Spleen (tissue), 11 donors: Measurements from ENCODE around the gene JARID2. TPM values are rescaled to one million over a fixed set of nuclear protein-coding genes. Genes with fewer than 3 reads are reported as not detected.

ENCODE experiments used
- DNase-seq: peaks from one replicate; pipeline ENCODE4 v3.0.0-alpha.2; 2020
- H3K27ac ChIP-seq, 8 donors: fragments of 200-600 bp; sonication (generic) in 7 of 8; 1 replicate in 4 of 8; 2 replicates in 4 of 8; pipeline versions ENCODE4 v1.5.0 to v1.8.0; 2016 to 2021; ENCODE audit warnings: inconsistent platforms in 4 of 8, mild to moderate bottlenecking in 4 of 8, moderate library complexity in 1 of 8
- H3K27me3 ChIP-seq, 7 donors: fragments of 200-600 bp; sonication (generic) in 6 of 7; replicated peaks in 1 of 7; 1 replicate in 4 of 7; 2 replicates in 3 of 7; pipeline versions ENCODE4 v1.5.0 to v1.8.0; 2016 to 2021; ENCODE audit warnings: inconsistent platforms in 3 of 7, mild to moderate bottlenecking in 1 of 7
- H3K36me3 ChIP-seq, 6 donors: fragments of 200-600 bp; sonication (generic) in 5 of 6; 1 replicate in 4 of 6; 2 replicates in 2 of 6; pipeline versions ENCODE4 v1.5.0 to v1.8.0; 2016 to 2021; ENCODE audit warnings: inconsistent platforms in 2 of 6
- H3K4me1 ChIP-seq, 6 donors: fragments of 200-600 bp; sonication (generic) in 5 of 6; 1 replicate in 3 of 6; 2 replicates in 3 of 6; pipeline versions ENCODE4 v1.5.0 to v1.8.0; 2016 to 2021; ENCODE audit warnings: inconsistent platforms in 3 of 6
- H3K4me3 ChIP-seq, 8 donors: fragments of 200-600 bp; sonication (generic) in 7 of 8; 1 replicate in 4 of 8; 2 replicates in 4 of 8; pipeline versions ENCODE4 v1.5.0 to v1.8.0; 2016 to 2021; ENCODE audit warnings: inconsistent platforms in 4 of 8, mild to moderate bottlenecking in 4 of 8, moderate library complexity in 2 of 8
- H3K9me3 ChIP-seq, 8 donors: fragments of 200-600 bp; sonication (generic) in 7 of 8; 1 replicate in 4 of 8; 2 replicates in 4 of 8; pipeline versions ENCODE4 v1.5.0 to v1.8.0; 2016 to 2021; ENCODE audit warnings: inconsistent platforms in 4 of 8
- CTCF ChIP-seq, 11 experiments: fragments of 200-600 bp in 7 of 11; fragments of 450-650 bp in 4 of 11; sonication (generic) in 4 of 11; IDR thresholded peaks in 8 of 11; conservative IDR thresholded peaks in 3 of 11; 1 replicate in 7 of 11; 2 replicates in 4 of 11; pipeline versions ENCODE4 v1.4.0 to v1.8.0; 2016 to 2021; ENCODE audit warnings: antibody characterized with exemption in 11 of 11, inconsistent platforms in 4 of 11, mild to moderate bottlenecking in 1 of 11
- POLR2A ChIP-seq, 3 donors: fragments of 450-650 bp; IDR thresholded peaks; one replicate each; pipeline ENCODE4 v1.5.1; 2017; ENCODE audit warnings: antibody characterized with exemption in 3 of 3, mild to moderate bottlenecking in 1 of 3
- POLR2AphosphoS5 ChIP-seq, 3 donors: sonication (generic); formaldehyde crosslinking; IDR thresholded peaks; one replicate each; pipeline ENCODE4 v1.5.1; 2017; ENCODE audit warnings: antibody characterized with exemption in 3 of 3
- WGBS, 5 donors: extraction: QIAGEN DNeasy Blood & Tissue Kit in 3 of 5; methylation state at CpG; one replicate each; pipeline versions ENCODE4 v1.1.5 to v1.1.7; 2013 to 2018; 5-methylcytosine and 5-hydroxymethylcytosine counted together
- intact Hi-C: fragments of 100-400 bp; cut with DNase I; formaldehyde crosslinking; loops from one replicate; pipeline ENCODE4 v1.15.0; 2023; ENCODE audit warnings: low total_unique reads
- polyA plus RNA-seq, 3 donors: library from polyadenylated mRNA; stranded (reverse); fragments of 200-250 nt; gene quantifications; one replicate each; pipeline ENCODE4 v1.2.1, GENCODE V29; 2013
- total RNA-seq, 7 donors: library from RNA; depleted of rRNA in 3 of 7; stranded (reverse); fragments of >200 nt in 3 of 7; fragmentation: NEBNext Ultra II Directional in 4 of 7; extraction: Animal tissue kit (Norgen Biotek cat#: 25700) in 4 of 7; gene quantifications; one replicate each; pipeline versions ENCODE4 v1.1.0 to v1.2.1, GENCODE V29; 2016 to 2021
- donor health status: healthy with polysubstance abuse.
- donor health status: DM: no; HTN: no; CAD: no; lungs with moderate emphysema.
- donor health status: DM: no; HTN: no; CAD: no.
- donor health status: Bipolar disorder and iron deficiency.
- donor health status: healthy.
- donor health status: DM: no; HTN: no; CAD: no.
- donor health status: DM: yes; HTN: yes; CAD: no.

The JARID2 gene
- total and polyA plus RNA-seq, 10 donors, result 4.4 to 27.1 (median 20.6) TPM

GRCh38 chr6:15385521-15385920 lies 139.7 kb downstream of the JARID2 start:
- Histone ChIP-seq H3K4me3 (no peak overlapping the region), H3K27ac (no peak overlapping the region), H3K4me1 (peaks cover 30 to 100% (median 60%) of the 10 kb centered on the region in 6 donors), H3K36me3 (no peaks in the 10 kb centered on the region), H3K27me3 (no peaks in the 10 kb centered on the region), H3K9me3 (no peaks in the 10 kb centered on the region)
- DNase-seq, result no peak
- intact Hi-C loops, result no loop called here
- WGBS, 5 donors, result 81 to 92% (median 88%) methylated on average over 6 of the region's 6 CpGs
- TF ChIP-seq POLR2A (IDR thresholded peaks at IDR 0.05), result no peak
- no peak for TF ChIP-seq CTCF (IDR thresholded peaks at IDR 0.05 in 8 of 11, conservative IDR thresholded peaks at IDR 0.05 in 3 of 11)
- no peak for TF ChIP-seq POLR2AphosphoS5 (IDR thresholded peaks at IDR 0.05)

- intact Hi-C loops, result no loop called here
- Histone ChIP-seq H3K4me1 (peaks cover 30 to 100% (median 64%) of the 10 kb centered on the region in 6 donors), H3K36me3 (no peaks in the 10 kb centered on the region), H3K27me3 (no peaks in the 10 kb centered on the region), H3K27ac (no peak overlapping the region), H3K9me3 (no peaks in the 10 kb centered on the region), H3K4me3 (no peak overlapping the region)
- no peak for DNase-seq
- WGBS, 5 donors, result 68 to 84% (median 77%) methylated on average over 7 of the region's 7 CpGs
- TF ChIP-seq CTCF (IDR thresholded peaks at IDR 0.05 in 8 of 11, conservative IDR thresholded peaks at IDR 0.05 in 3 of 11) (no peak), POLR2A (IDR thresholded peaks at IDR 0.05) (no peak), POLR2AphosphoS5 (IDR thresholded peaks at IDR 0.05) (no peak)
These were observed 140.4 kb downstream of the JARID2 start for GRCh38 chr6:15386110-15386755.

DNA sequence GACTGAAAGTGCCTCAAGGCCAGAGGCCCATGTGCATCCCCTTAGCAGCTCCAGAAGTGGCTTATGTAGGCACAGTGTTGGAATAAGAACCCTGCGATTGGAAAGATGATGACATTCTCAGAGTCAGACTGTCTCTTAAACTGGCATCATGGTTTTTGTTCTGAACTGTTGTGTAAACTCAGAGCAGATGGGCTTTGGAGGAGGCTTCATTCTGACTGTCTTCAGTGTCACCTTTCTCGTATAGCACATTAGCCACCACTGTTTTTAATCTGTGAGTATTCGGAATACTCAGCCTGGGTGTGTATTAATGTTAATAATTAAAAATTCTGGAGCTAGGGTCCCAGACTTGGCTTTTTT lies 140.9 kb downstream of the JARID2 start:
- Histone ChIP-seq H3K9me3 (no peaks in the 10 kb centered on the region), H3K4me3 (no peak overlapping the region), H3K36me3 (no peaks in the 10 kb centered on the region), H3K27me3 (no peaks in the 10 kb centered on the region), H3K27ac (no peak overlapping the region), H3K4me1 (peaks cover 30 to 100% (median 69%) of the 10 kb centered on the region in 6 donors)
- no peak for DNase-seq
- no peak for TF ChIP-seq POLR2AphosphoS5 (IDR thresholded peaks at IDR 0.05)
- no peak for TF ChIP-seq POLR2A (IDR thresholded peaks at IDR 0.05)
- TF ChIP-seq CTCF (IDR thresholded peaks at IDR 0.05 in 8 of 11, conservative IDR thresholded peaks at IDR 0.05 in 3 of 11), result no peak
- 78 to 90% (median 86%) methylated on average over 3 of the region's 3 CpGs for WGBS, 5 donors
- intact Hi-C loops, result no loop called here

- no peaks in the 10 kb centered on the region for H3K9me3 ChIP-seq
- no peaks in the 10 kb centered on the region for H3K27me3 ChIP-seq
- no peaks in the 10 kb centered on the region for H3K36me3 ChIP-seq
- no peak overlapping the region for H3K27ac ChIP-seq
- H3K4me1 ChIP-seq, result peaks cover 30 to 100% (median 71%) of the 10 kb centered on the region in 6 donors
- no peak overlapping the region for H3K4me3 ChIP-seq
- WGBS, 5 donors, result 53 to 85% (median 76%) methylated on average over 5 of the region's 5 CpGs
- TF ChIP-seq CTCF (IDR thresholded peaks at IDR 0.05 in 8 of 11, conservative IDR thresholded peaks at IDR 0.05 in 3 of 11) (no peak), POLR2A (IDR thresholded peaks at IDR 0.05) (no peak), POLR2AphosphoS5 (IDR thresholded peaks at IDR 0.05) (no peak)
- no peak for DNase-seq
- intact Hi-C loops, result no loop called here
These were observed 141.2 kb downstream of the JARID2 start for GRCh38 chr6:15387118-15387517.
